Left kidney (tissue), 2 donors: ENCODE results near the gene SFRP5. TPM values are rescaled to one million over a fixed set of nuclear protein-coding genes. Genes with fewer than 3 reads are reported as not detected.

ENCODE experiments used
- DNase-seq: peaks from one replicate; pipeline ENCODE4 v3.0.0-alpha.2; 2013
- polyA plus RNA-seq: library from polyadenylated mRNA; unstranded; fragments of 120-200 nt; gene quantifications from one replicate; pipeline ENCODE4 v1.2.1, GENCODE V29; 2013; ENCODE audit not compliant: insufficient read length

Gene SFRP5
- polyA plus RNA-seq, 1 donor, result 0.07 TPM

- peak; percentile 13 for DNase-seq
Measured at GRCh38 chr10:97765201-97765600, 6.6 kb downstream of the SFRP5 start.

GRCh38 chr10:97764519-97764931 lies 7.3 kb downstream of the SFRP5 start:
- no peak for DNase-seq

DNA sequence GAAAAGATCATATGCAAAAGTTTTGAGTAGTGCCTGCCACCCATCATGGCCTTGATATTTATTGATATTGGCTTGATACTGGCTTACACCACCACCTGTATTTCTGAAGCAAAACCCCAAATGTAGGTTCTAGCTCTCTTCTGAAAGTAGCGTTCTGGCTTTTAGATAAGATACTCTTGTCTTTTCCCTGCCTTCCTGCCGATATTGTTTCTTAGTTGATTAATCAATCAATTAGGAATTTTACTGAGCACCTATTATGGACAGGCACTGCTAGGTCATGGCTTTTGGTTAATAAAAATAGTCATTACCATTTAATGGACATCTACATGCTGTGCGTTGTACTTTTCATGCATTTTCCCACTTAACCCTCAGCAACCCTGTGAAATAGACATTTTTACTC lies 7.9 kb downstream of the SFRP5 start:
- no peak for DNase-seq

GRCh38 chr10:97763411-97763810 lies 8.4 kb downstream of the SFRP5 start:
- no peak for DNase-seq

- DNase-seq, result no peak
Measured at GRCh38 chr10:97762816-97763215, 9.0 kb downstream of the SFRP5 start.

- no peak for DNase-seq
Measured at GRCh38 chr10:97762056-97762455, 9.7 kb downstream of the SFRP5 start.

DNA sequence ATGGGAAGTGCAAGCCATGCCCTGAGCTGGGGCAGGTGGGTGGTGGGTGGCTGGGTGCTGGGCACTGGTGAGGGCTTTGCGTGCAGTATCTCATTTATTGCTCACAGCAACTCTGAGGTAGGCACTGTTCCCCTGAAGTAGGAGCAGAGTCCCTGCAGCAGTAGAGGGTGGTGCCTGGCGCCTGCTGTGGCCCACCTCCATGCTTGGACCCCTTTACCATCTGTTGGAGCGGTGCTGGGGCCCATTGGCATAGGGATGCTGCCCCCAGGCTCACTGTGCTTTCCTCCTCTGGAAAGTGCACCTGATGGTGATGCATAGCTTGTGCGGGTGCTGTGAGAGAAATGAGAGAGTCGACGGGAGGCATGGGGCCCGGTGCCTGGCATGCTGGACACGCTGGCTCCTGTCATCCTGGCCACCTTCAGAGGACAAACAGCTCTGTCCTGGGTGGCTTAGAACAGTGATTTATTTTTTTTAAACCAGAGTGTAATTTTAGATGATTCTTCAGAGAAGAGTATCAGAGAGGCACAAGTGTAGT lies 10.4 kb downstream of the SFRP5 start:
- DNase-seq, result no peak

GRCh38 chr10:97760461-97761257 lies 11.1 kb downstream of the SFRP5 start:
- DNase-seq, result no peak

GRCh38 chr10:97759946-97760345 lies 11.9 kb downstream of the SFRP5 start:
- no peak for DNase-seq

GRCh38 chr10:97759158-97759887 lies 12.5 kb downstream of the SFRP5 start:
- peak; percentile 47 for DNase-seq

- DNase-seq, result no peak
Measured at GRCh38 chr10:97757471-97757870, 14.3 kb downstream of the SFRP5 start.

GRCh38 chr10:97755718-97756117 lies 16.1 kb downstream of the SFRP5 start:
- DNase-seq, result no peak

GRCh38 chr10:97754726-97755125 lies 17.1 kb downstream of the SFRP5 start:
- DNase-seq, result no peak

- no peak for DNase-seq
Measured at GRCh38 chr10:97752956-97753355, 18.8 kb downstream of the SFRP5 start.

GRCh38 chr10:97748116-97748515 lies 23.7 kb downstream of the SFRP5 start:
- no peak for DNase-seq

DNA sequence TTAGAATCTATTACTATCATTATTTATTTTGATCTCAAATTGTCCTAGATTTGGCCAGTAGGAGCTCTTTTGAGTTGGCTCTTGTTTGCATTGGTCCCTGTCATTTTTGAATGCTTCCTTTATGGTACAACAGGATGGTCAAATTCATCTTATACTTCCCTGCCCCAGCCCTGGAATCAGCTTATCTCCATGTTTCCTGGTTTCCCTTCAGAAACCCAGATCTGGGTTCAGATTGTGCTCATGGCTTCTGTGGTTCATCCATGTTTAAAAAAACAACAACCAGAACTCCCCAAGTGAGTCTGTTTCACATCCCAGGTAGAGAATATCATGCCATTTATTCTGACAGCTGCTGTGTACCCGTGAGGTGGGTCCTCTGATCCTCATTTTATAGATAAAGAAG lies 24.2 kb downstream of the SFRP5 start:
- DNase-seq, result no peak

DNA sequence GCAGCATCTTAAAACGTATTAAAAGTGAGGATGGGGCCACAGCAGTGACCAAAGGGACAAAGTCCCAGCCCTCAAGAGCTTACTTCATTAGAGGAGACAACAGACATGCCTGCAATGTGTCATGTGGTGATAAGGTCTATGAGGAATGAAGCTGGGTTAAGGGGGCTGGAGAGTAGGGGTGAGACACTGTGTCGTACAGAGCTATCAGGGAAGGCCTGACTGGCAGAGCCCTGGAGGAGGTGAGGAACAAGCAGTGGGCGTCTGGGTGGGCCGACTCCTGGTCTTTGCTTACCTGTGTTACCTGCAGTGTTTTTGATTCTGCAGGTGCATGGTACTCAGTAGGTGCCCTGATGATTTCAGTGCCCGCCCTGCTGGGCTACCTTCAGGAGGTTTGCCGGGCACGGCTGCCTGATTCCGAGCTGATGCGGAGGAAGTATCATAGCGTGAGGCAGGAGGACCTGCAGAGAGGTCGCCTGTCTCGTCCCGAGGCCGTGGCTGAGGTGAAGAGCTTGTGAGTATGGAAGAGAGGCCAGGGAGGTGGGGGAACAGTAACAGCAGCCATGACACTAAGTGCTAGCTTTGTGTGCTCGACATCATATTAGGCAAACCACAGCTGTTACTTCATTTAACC lies 27.3 kb downstream of the SFRP5 start:
- no peak for DNase-seq

GRCh38 chr10:97743169-97743943 lies 28.4 kb downstream of the SFRP5 start:
- DNase-seq, result no peak

GRCh38 chr10:97740613-97741012 lies 31.2 kb downstream of the SFRP5 start:
- DNase-seq, result no peak

DNA sequence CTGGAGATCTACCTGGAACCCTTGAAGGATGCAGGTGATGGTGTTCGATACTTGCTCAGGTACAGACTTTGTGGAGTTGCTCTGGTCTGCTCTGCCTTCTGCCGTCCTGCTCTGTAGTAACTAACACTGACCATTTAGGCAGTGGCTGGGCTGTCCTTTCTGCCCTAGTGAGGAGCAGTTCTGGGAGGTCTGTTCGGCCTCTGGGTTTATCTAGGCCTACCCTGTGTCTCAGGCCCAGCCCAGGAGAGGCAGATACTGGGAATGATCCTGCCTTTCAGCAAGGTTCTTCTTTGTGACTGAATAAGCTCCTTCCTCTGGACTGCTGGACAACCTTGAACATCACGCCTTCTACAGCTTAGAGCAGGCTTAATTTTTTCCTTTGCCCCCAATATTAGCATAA lies 33.2 kb downstream of the SFRP5 start:
- no peak for DNase-seq

DNA sequence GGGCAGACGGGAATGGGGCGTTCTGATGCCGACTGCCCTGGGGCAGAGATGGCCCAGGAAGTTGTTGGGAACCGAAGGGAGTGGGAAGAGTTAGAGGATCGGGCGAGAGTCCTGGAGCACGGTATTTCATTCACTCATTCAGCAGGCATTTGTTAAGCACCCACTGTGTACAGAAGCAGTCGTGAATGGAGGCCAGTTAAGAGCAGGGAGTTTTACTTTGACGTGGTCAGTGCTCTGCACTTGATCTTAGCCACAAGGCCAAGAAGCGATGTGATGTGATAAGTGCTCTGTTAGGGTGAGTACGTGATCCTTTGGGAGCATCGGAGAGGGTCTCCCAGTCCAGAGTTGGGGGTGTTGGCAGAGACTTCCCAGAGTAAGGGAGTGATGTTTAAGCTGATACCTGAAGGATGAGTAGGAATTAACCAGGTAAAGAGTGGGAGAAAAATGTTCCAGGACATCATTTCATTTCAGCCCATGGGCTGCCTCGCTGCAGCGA lies 34.0 kb downstream of the SFRP5 start:
- DNase-seq, result no peak
